ENCODE results near the gene SETD3. TPM values are rescaled to one million over a fixed set of nuclear protein-coding genes. Genes with fewer than 3 reads are reported as not detected.
"Not testable (repeated sequence)": the region's sequence is repeated elsewhere in the genome, so short reads cannot be mapped to it uniquely, and the experiment has no call there.

The SETD3 gene
- total RNA-seq, 1 donor from 2014 or later: 26.4 TPM

DNA sequence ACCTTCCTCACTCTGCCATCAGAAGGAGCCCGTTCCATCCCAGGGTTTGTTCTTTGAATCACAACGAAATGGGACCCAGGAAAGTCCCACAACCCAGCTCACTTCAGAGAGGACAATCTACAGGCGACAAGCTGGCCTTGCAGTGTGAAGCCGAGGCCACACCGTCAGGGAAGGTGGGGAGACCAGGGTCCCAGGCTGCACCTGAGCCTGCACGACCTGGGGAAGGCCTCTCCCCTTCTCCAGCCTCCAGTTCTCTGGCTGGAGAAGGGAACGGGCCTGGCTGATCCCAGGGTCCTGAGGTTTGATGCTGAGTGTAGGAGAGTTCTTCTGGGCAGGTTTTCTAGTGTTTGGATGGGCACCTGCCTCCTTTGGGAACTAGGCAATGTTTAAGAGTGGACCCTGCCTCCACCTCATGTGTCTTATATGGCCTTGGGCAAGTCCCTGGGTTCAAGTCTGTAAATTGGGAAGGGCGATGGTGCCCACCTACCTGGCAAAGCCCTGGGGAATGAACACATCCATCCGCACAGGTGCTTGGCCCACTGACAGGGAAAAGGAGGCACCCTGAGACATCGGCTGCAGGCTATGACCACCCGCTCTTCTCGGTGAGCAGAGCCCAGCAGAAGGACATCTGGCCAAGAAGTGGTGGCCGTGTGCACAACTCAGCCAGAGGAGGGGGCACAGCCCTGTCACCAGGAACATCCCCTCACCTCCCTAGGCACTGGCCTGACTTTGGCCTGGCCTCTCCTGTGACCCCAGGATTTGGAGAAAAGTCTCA, 130.8 kb downstream of the SETD3 start:
- TF ChIP-seq, protein P1, sequence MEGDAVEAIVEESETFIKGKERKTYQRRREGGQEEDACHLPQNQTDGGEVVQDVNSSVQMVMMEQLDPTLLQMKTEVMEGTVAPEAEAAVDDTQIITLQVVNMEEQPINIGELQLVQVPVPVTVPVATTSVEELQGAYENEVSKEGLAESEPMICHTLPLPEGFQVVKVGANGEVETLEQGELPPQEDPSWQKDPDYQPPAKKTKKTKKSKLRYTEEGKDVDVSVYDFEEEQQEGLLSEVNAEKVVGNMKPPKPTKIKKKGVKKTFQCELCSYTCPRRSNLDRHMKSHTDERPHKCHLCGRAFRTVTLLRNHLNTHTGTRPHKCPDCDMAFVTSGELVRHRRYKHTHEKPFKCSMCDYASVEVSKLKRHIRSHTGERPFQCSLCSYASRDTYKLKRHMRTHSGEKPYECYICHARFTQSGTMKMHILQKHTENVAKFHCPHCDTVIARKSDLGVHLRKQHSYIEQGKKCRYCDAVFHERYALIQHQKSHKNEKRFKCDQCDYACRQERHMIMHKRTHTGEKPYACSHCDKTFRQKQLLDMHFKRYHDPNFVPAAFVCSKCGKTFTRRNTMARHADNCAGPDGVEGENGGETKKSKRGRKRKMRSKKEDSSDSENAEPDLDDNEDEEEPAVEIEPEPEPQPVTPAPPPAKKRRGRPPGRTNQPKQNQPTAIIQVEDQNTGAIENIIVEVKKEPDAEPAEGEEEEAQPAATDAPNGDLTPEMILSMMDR (IDR thresholded peaks at IDR 0.05): no peak
- Histone ChIP-seq H3K36me3 (no peaks in the 10 kb centered on the region), H3K4me1 (no peaks in the 10 kb centered on the region), H3K9me3 (no peaks in the 10 kb centered on the region), H3K27me3 (no peaks in the 10 kb centered on the region), H3K27ac (no peak overlapping the region), H3K4me3 (no peak overlapping the region)
- peak in 1 of 2 donors; percentile 44 for DNase-seq (ENCODE audit: low spot score in 2 of 2)
- intact Hi-C loops (cut with DNase I): no loop called here

GRCh38 chr14:99348816-99349614, 131.6 kb downstream of the SETD3 start:
- intact Hi-C loops (cut with DNase I): no loop called here
- TF ChIP-seq, protein P1 (IDR thresholded peaks at IDR 0.05): no peak
- Histone ChIP-seq H3K4me1 (no peaks in the 10 kb centered on the region), H3K27me3 (no peaks in the 10 kb centered on the region), H3K4me3 (no peak overlapping the region), H3K36me3 (no peaks in the 10 kb centered on the region), H3K9me3 (no peaks in the 10 kb centered on the region), H3K27ac (no peak overlapping the region)
- DNase-seq (ENCODE audit: low spot score in 2 of 2): peak in 1 of 2 donors; percentile 27

- H3K9me3 ChIP-seq; intact Hi-C loops (cut with DNase I); H3K4me3 ChIP-seq; DNase-seq (ENCODE audit: low spot score in 2 of 2); H3K27ac ChIP-seq; H3K36me3 ChIP-seq; H3K4me1 ChIP-seq; H3K27me3 ChIP-seq: not testable (repeated sequence)
Measured at GRCh38 chr14:99348231-99348630, 132.4 kb downstream of the SETD3 start.

Other genes starting within 250 kb of the SETD3 start
- gene BCL11B, start 208.7 kb downstream of the SETD3 start, total RNA-seq: 0.85 TPM
- 21.9 TPM for gene CCNK, start 550 bp upstream of the SETD3 start, total RNA-seq
- gene CCDC85C, start 123.3 kb upstream of the SETD3 start, total RNA-seq: 0.64 TPM
- 11.9 TPM for gene HHIPL1, start 164.3 kb upstream of the SETD3 start, total RNA-seq
- not detected for gene CYP46A1, start 203.4 kb upstream of the SETD3 start, total RNA-seq

All from ascending aorta (tissue), 2 donors.